22Rv1 (cell line): ENCODE results near the gene MAP7.

Experiments used
- CTCF ChIP-seq: fragments of 450-650 bp; IDR thresholded peaks from 2 replicates; pipeline ENCODE4 v1.5.1; 2017; ENCODE audit warnings: mild to moderate bottlenecking
- ZFX ChIP-seq: fragments of 450-650 bp; IDR thresholded peaks from 2 replicates; pipeline ENCODE4 v1.6.1; 2017; ENCODE audit warnings: antibody characterized with exemption, borderline replicate concordance

GRCh38 chr6:136469154-136469553 is 81.1 kb downstream of the MAP7 start:
- TF ChIP-seq CTCF: no peak
- TF ChIP-seq ZFX: no peak
